Memory B cell (primary cell): ENCODE data around the gene UROC1.
A peak's percentile ranks its signal among the peaks of the same experiment; 100 is the strongest.

Source experiments
- ATAC-seq: fragments of 150-1000 bp; cut with Tn5 transposase; 2 replicates; pipeline ENCODE4 v1.10.0; 2021; ENCODE audit warnings: low read depth, mild to moderate bottlenecking, moderate library complexity
- DNase-seq, 2 donors: peaks; one replicate each; pipeline ENCODE4 v3.0.0; 2022; ENCODE audit warnings: low spot score in 2 of 2
- H3K27ac Mint-ChIP-seq: one replicate; pipeline ENCODE4 v1.8.0; 2022; ENCODE audit warnings: mild to moderate bottlenecking, moderate library complexity, mixed read lengths
- H3K27me3 Mint-ChIP-seq: one replicate; pipeline ENCODE4 v1.8.0; 2022; ENCODE audit warnings: mixed read lengths
- H3K36me3 Mint-ChIP-seq: one replicate; pipeline ENCODE4 v1.8.0; 2022; ENCODE audit warnings: mild to moderate bottlenecking, mixed read lengths
- H3K4me1 Mint-ChIP-seq: one replicate; pipeline ENCODE4 v1.8.0; 2022; ENCODE audit warnings: mixed read lengths
- H3K4me3 Mint-ChIP-seq: one replicate; pipeline ENCODE4 v1.8.0; 2022; ENCODE audit warnings: mild to moderate bottlenecking, moderate library complexity, mixed read lengths
- H3K9me3 Mint-ChIP-seq: one replicate; pipeline ENCODE4 v1.8.0; 2022; ENCODE audit warnings: mixed read lengths

The UROC1 gene

GRCh38 chr3:126473292-126474168 is 44.0 kb downstream of the UROC1 start:
- no peak for DNase-seq
- Mint-ChIP-seq H3K4me1 (peaks cover 34% of the 10 kb centered on the region), H3K36me3 (peaks cover 19% of the 10 kb centered on the region)

GRCh38 chr3:126472277-126473006 is 45.1 kb downstream of the UROC1 start:
- Mint-ChIP-seq H3K36me3 (peaks cover 23% of the 10 kb centered on the region), H3K4me1 (peaks cover 39% of the 10 kb centered on the region), H3K9me3 (no peaks in the 10 kb centered on the region), H3K27me3 (no peaks in the 10 kb centered on the region), H3K4me3 (peak overlapping the region; percentile 70), H3K27ac (peak overlapping the region; percentile 70)
- DNase-seq (no peak), ATAC-seq (no peak)

More at GRCh38 chr3:126473292-126474168, 44.0 kb downstream of the UROC1 start:
- no peaks in the 10 kb centered on the region for H3K27me3 Mint-ChIP-seq
- H3K9me3 Mint-ChIP-seq = no peaks in the 10 kb centered on the region
- no peak for ATAC-seq
- H3K4me3 Mint-ChIP-seq = peak overlapping the region; percentile 70
- H3K27ac Mint-ChIP-seq = peak overlapping the region; percentile 70

GRCh38 chr3:126469479-126469878 is 48.1 kb downstream of the UROC1 start:
- Mint-ChIP-seq H3K27ac (no peak overlapping the region), H3K27me3 (no peaks in the 10 kb centered on the region), H3K4me3 (no peak overlapping the region), H3K36me3 (peaks cover 39% of the 10 kb centered on the region), H3K9me3 (no peaks in the 10 kb centered on the region), H3K4me1 (peaks cover 32% of the 10 kb centered on the region)
- ATAC-seq (no peak), DNase-seq (no peak)

- H3K9me3 Mint-ChIP-seq = no peaks in the 10 kb centered on the region
- no peak overlapping the region for H3K4me3 Mint-ChIP-seq
- peaks cover 28% of the 10 kb centered on the region for H3K4me1 Mint-ChIP-seq
- H3K27me3 Mint-ChIP-seq = no peaks in the 10 kb centered on the region
- DNase-seq (no peak), ATAC-seq (no peak)
- peaks cover 44% of the 10 kb centered on the region for H3K36me3 Mint-ChIP-seq
- H3K27ac Mint-ChIP-seq = no peak overlapping the region
These were observed 49.3 kb downstream of the UROC1 start for GRCh38 chr3:126468028-126468891.

GRCh38 chr3:126467611-126467955 is 50.0 kb downstream of the UROC1 start:
- ATAC-seq = no peak
- DNase-seq = no peak
- Mint-ChIP-seq H3K4me3 (no peak overlapping the region), H3K27ac (no peak overlapping the region), H3K36me3 (peaks cover 43% of the 10 kb centered on the region), H3K9me3 (no peaks in the 10 kb centered on the region), H3K4me1 (peaks cover 22% of the 10 kb centered on the region), H3K27me3 (no peaks in the 10 kb centered on the region)

- Mint-ChIP-seq H3K27me3 (no peaks in the 10 kb centered on the region), H3K36me3 (peaks cover 43% of the 10 kb centered on the region), H3K9me3 (no peaks in the 10 kb centered on the region), H3K4me1 (peaks cover 17% of the 10 kb centered on the region), H3K27ac (no peak overlapping the region), H3K4me3 (no peak overlapping the region)
- no peak for DNase-seq
- no peak for ATAC-seq
These were observed 50.5 kb downstream of the UROC1 start for GRCh38 chr3:126466886-126467610.

- no peak overlapping the region for H3K27ac Mint-ChIP-seq
- peaks cover 17% of the 10 kb centered on the region for H3K4me1 Mint-ChIP-seq
- DNase-seq = no peak
These were observed 51.5 kb downstream of the UROC1 start for GRCh38 chr3:126465928-126466544.

GRCh38 chr3:126464997-126465396 is 52.6 kb downstream of the UROC1 start:
- ATAC-seq (no peak), DNase-seq (no peak)
- Mint-ChIP-seq H3K4me3 (no peak overlapping the region), H3K27me3 (no peaks in the 10 kb centered on the region), H3K36me3 (peaks cover 52% of the 10 kb centered on the region), H3K9me3 (no peaks in the 10 kb centered on the region), H3K27ac (no peak overlapping the region), H3K4me1 (peaks cover 17% of the 10 kb centered on the region)

More at GRCh38 chr3:126465928-126466544, 51.5 kb downstream of the UROC1 start:
- H3K9me3 Mint-ChIP-seq = no peaks in the 10 kb centered on the region
- H3K36me3 Mint-ChIP-seq = peaks cover 50% of the 10 kb centered on the region
- no peak for ATAC-seq
- no peaks in the 10 kb centered on the region for H3K27me3 Mint-ChIP-seq
- H3K4me3 Mint-ChIP-seq = no peak overlapping the region

GRCh38 chr3:126464494-126464893 is 53.1 kb downstream of the UROC1 start:
- Mint-ChIP-seq H3K9me3 (no peaks in the 10 kb centered on the region), H3K4me1 (peaks cover 14% of the 10 kb centered on the region), H3K27ac (peak overlapping the region; percentile 15), H3K27me3 (no peaks in the 10 kb centered on the region), H3K36me3 (peaks cover 47% of the 10 kb centered on the region), H3K4me3 (no peak overlapping the region)
- DNase-seq = no peak
- peak; percentile 53 for ATAC-seq

- peak overlapping the region; percentile 15 for H3K27ac Mint-ChIP-seq
- H3K4me1 Mint-ChIP-seq = peaks cover 10% of the 10 kb centered on the region
- DNase-seq (no peak), ATAC-seq (no peak)
- H3K9me3 Mint-ChIP-seq = no peaks in the 10 kb centered on the region
- H3K27me3 Mint-ChIP-seq = no peaks in the 10 kb centered on the region
- peaks cover 43% of the 10 kb centered on the region for H3K36me3 Mint-ChIP-seq
- no peak overlapping the region for H3K4me3 Mint-ChIP-seq
These were observed 53.5 kb downstream of the UROC1 start for GRCh38 chr3:126464093-126464492.

GRCh38 chr3:126463521-126463920 is 54.1 kb downstream of the UROC1 start:
- DNase-seq (no peak), ATAC-seq (no peak)
- H3K36me3 Mint-ChIP-seq = peaks cover 44% of the 10 kb centered on the region
- H3K27me3 Mint-ChIP-seq = no peaks in the 10 kb centered on the region
- H3K27ac Mint-ChIP-seq = no peak overlapping the region
- H3K9me3 Mint-ChIP-seq = no peaks in the 10 kb centered on the region
- peaks cover 11% of the 10 kb centered on the region for H3K4me1 Mint-ChIP-seq
- no peak overlapping the region for H3K4me3 Mint-ChIP-seq

GRCh38 chr3:126461450-126462070 is 56.0 kb downstream of the UROC1 start:
- Mint-ChIP-seq H3K36me3 (peaks cover 44% of the 10 kb centered on the region), H3K4me1 (peaks cover 8% of the 10 kb centered on the region), H3K27ac (no peak overlapping the region), H3K9me3 (no peaks in the 10 kb centered on the region), H3K27me3 (no peaks in the 10 kb centered on the region), H3K4me3 (no peak overlapping the region)
- ATAC-seq (no peak), DNase-seq (no peak)

- no peak for ATAC-seq
- Mint-ChIP-seq H3K36me3 (peaks cover 39% of the 10 kb centered on the region), H3K4me1 (peaks cover 8% of the 10 kb centered on the region), H3K27me3 (no peaks in the 10 kb centered on the region), H3K27ac (no peak overlapping the region), H3K9me3 (no peaks in the 10 kb centered on the region), H3K4me3 (no peak overlapping the region)
- no peak for DNase-seq
These were observed 57.2 kb downstream of the UROC1 start for GRCh38 chr3:126460381-126460780.
